Smooth muscle cell (in vitro differentiated cells): ENCODE measurements around the gene DSC3. TPM values are rescaled to one million over a fixed set of nuclear protein-coding genes. Genes with fewer than 3 reads are reported as not detected.

ENCODE experiments used
- DNase-seq: peaks from one replicate; lab custom pipeline; 2025; ENCODE audit not compliant: unreplicated experiment; lab: John Stamatoyannopoulos, UW
- H2AFZ ChIP-seq: fragments of 200-600 bp; sonication (generic); 2 replicates; pipeline ENCODE4 v1.6.0; 2016; ENCODE audit warnings: antibody characterized with exemption, low read depth, mild to moderate bottlenecking
- H3F3A ChIP-seq: fragments of 200-600 bp; sonication (generic); 2 replicates; pipeline ENCODE4 v1.6.0; 2017; ENCODE audit warnings: antibody characterized with exemption, low read depth
- H3K27ac ChIP-seq: fragments of 200-600 bp; sonication (generic); 2 replicates; pipeline ENCODE4 v1.5.1; 2016; ENCODE audit warnings: low read depth, mild to moderate bottlenecking
- H3K27me3 ChIP-seq: fragments of 200-600 bp; sonication (generic); 2 replicates; pipeline ENCODE4 v1.6.1; 2016; ENCODE audit warnings: low read depth, mild to moderate bottlenecking
- H3K36me3 ChIP-seq: fragments of 200-600 bp; sonication (generic); 2 replicates; pipeline ENCODE4 v1.5.1; 2016; ENCODE audit warnings: low read depth
- H3K4me1 ChIP-seq: fragments of 200-600 bp; sonication (generic); 2 replicates; pipeline ENCODE4 v1.5.1; 2016; ENCODE audit warnings: low read depth
- H3K4me2 ChIP-seq: fragments of 200-600 bp; sonication (generic); 2 replicates; pipeline ENCODE4 v1.6.0; 2016; ENCODE audit warnings: mild to moderate bottlenecking
- H3K4me3 ChIP-seq: fragments of 200-600 bp; sonication (generic); 2 replicates; pipeline ENCODE4 v1.5.1; 2016; ENCODE audit warnings: mild to moderate bottlenecking
- H3K79me2 ChIP-seq: fragments of 200-600 bp; sonication (generic); 2 replicates; pipeline ENCODE4 v1.6.0; 2016; ENCODE audit warnings: low read depth, mild to moderate bottlenecking
- H3K9ac ChIP-seq: fragments of 200-600 bp; sonication (generic); 2 replicates; pipeline ENCODE4 v1.6.0; 2016; ENCODE audit warnings: low read depth
- H3K9me3 ChIP-seq: fragments of 200-600 bp; sonication (generic); replicated peaks from 2 replicates; pipeline ENCODE4 v1.5.1; 2016; ENCODE audit warnings: low read depth
- H4K20me1 ChIP-seq: fragments of 200-600 bp; sonication (generic); 2 replicates; pipeline ENCODE4 v1.6.0; 2016; ENCODE audit warnings: low read depth
- WGBS: methylation state at CpG from one replicate; pipeline ENCODE4 v1.1.7; 2016; ENCODE audit warnings: low lambda C conversion rate; 5-methylcytosine and 5-hydroxymethylcytosine counted together
- polyA plus RNA-seq: library from polyadenylated mRNA; unstranded; fragments of >200 nt; fragmentation: Nextera tagmentation; extraction: Ambion mirVana; gene quantifications from 2 replicates; pipeline ENCODE4 v1.2.1, GENCODE V29; 2016
- total RNA-seq: library from RNA; depleted of rRNA; stranded (reverse); fragments of >200 nt; gene quantifications from 2 replicates; pipeline ENCODE4 v1.2.3, GENCODE V29; 2014
- TF ChIP-seq, protein P1 (sequence below): fragments of 200-600 bp; sonication (generic); IDR thresholded peaks from 2 replicates; pipeline ENCODE4 v1.5.1; 2017; ENCODE audit warnings: borderline replicate concordance, mild to moderate bottlenecking, antibody characterized with exemption; ENCODE audit not compliant: insufficient read depth, poor library complexity, severe bottlenecking

The DSC3 gene
- total and polyA plus RNA-seq, 2 experiments from 2014 or later = 3.3 to 43.7 TPM

GRCh38 chr18:30970196-30970816 lies 72.2 kb downstream of the DSC3 start:
- H3K36me3 ChIP-seq = no peaks in the 10 kb centered on the region
- TF ChIP-seq, protein P1, sequence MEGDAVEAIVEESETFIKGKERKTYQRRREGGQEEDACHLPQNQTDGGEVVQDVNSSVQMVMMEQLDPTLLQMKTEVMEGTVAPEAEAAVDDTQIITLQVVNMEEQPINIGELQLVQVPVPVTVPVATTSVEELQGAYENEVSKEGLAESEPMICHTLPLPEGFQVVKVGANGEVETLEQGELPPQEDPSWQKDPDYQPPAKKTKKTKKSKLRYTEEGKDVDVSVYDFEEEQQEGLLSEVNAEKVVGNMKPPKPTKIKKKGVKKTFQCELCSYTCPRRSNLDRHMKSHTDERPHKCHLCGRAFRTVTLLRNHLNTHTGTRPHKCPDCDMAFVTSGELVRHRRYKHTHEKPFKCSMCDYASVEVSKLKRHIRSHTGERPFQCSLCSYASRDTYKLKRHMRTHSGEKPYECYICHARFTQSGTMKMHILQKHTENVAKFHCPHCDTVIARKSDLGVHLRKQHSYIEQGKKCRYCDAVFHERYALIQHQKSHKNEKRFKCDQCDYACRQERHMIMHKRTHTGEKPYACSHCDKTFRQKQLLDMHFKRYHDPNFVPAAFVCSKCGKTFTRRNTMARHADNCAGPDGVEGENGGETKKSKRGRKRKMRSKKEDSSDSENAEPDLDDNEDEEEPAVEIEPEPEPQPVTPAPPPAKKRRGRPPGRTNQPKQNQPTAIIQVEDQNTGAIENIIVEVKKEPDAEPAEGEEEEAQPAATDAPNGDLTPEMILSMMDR = peak; percentile 45
- no peak overlapping the region for H3K9ac ChIP-seq
- H3K27me3 ChIP-seq = no peaks in the 10 kb centered on the region
- H4K20me1 ChIP-seq = no peaks in the 10 kb centered on the region
- no peaks in the 10 kb centered on the region for H3K79me2 ChIP-seq
- H3K9me3 ChIP-seq = no peaks in the 10 kb centered on the region
- H2AFZ ChIP-seq = no peak overlapping the region
- H3K4me1 ChIP-seq = no peaks in the 10 kb centered on the region
- no peaks in the 10 kb centered on the region for H3F3A ChIP-seq
- WGBS = 42% methylated on average over 7 of the region's 7 CpGs
- no peak overlapping the region for H3K4me2 ChIP-seq
- H3K27ac ChIP-seq = no peak overlapping the region
- no peak for DNase-seq
- H3K4me3 ChIP-seq = no peak overlapping the region

GRCh38 chr18:30969670-30970170 lies 72.8 kb downstream of the DSC3 start:
- no peak for DNase-seq
- H2AFZ ChIP-seq = no peak overlapping the region
- no peaks in the 10 kb centered on the region for H3K9me3 ChIP-seq
- no peaks in the 10 kb centered on the region for H3K4me1 ChIP-seq
- H3K79me2 ChIP-seq = no peaks in the 10 kb centered on the region
- WGBS = 88% methylated on average over 4 of the region's 4 CpGs
- H3K27me3 ChIP-seq = no peaks in the 10 kb centered on the region
- no peaks in the 10 kb centered on the region for H3F3A ChIP-seq
- no peaks in the 10 kb centered on the region for H3K36me3 ChIP-seq
- TF ChIP-seq, protein P1 = no peak
- H4K20me1 ChIP-seq = no peaks in the 10 kb centered on the region
- H3K4me3 ChIP-seq = no peak overlapping the region
- no peak overlapping the region for H3K4me2 ChIP-seq
- no peak overlapping the region for H3K9ac ChIP-seq
- H3K27ac ChIP-seq = no peak overlapping the region

DNA sequence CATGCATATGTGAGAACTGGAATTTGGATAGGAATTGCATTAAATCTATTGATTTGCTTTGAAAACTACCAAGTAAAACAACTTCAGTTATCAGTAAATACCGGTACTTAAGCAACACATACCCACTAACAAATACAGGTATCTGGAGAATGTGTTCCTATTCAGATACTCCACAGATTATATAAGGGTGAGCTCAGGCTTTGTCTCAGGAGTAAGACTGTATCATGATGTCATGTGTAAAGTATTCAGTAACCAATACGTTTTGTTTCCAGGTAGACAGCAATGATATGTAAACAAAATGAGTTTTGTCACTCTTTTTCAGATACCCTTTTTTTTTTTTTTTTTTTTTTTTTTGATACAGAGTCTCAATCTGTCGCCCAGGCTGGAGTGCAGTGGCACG lies 74.8 kb downstream of the DSC3 start:
- Histone ChIP-seq H2AFZ (no peak overlapping the region), H3K9ac (no peak overlapping the region), H3K36me3 (no peaks in the 10 kb centered on the region), H3K4me3 (no peak overlapping the region), H3K27me3 (no peaks in the 10 kb centered on the region), H3F3A (no peaks in the 10 kb centered on the region), H3K4me2 (no peak overlapping the region), H3K79me2 (no peaks in the 10 kb centered on the region), H3K9me3 (no peaks in the 10 kb centered on the region), H3K4me1 (no peaks in the 10 kb centered on the region), H3K27ac (no peak overlapping the region), H4K20me1 (no peaks in the 10 kb centered on the region)
- 79% methylated on average over 4 of the region's 4 CpGs for WGBS
- DNase-seq = no peak
- TF ChIP-seq, protein P1 = no peak

GRCh38 chr18:30965237-30965636 lies 77.3 kb downstream of the DSC3 start:
- WGBS = 94% methylated on average over 4 of the region's 4 CpGs
- Histone ChIP-seq H3K9ac (no peak overlapping the region), H3K27ac (no peak overlapping the region)

More at GRCh38 chr18:30965237-30965636, 77.3 kb downstream of the DSC3 start:
- Histone ChIP-seq H3K4me1 (no peaks in the 10 kb centered on the region), H3K9me3 (no peaks in the 10 kb centered on the region), H3K4me3 (no peak overlapping the region), H2AFZ (no peak overlapping the region), H3K4me2 (no peak overlapping the region), H3F3A (no peaks in the 10 kb centered on the region), H4K20me1 (no peaks in the 10 kb centered on the region), H3K36me3 (no peaks in the 10 kb centered on the region), H3K27me3 (no peaks in the 10 kb centered on the region), H3K79me2 (no peaks in the 10 kb centered on the region)
- TF ChIP-seq, protein P1 = no peak
- no peak for DNase-seq
